HG03575 (cell line): ENCODE measurements around the gene AOAH.

Experiments used
- ATAC-seq: cut with Tn5 transposase; IDR thresholded peaks from one replicate; pipeline ENCODE4 v1.9.1; 2021; ENCODE audit not compliant: unreplicated experiment, insufficient number of reproducible peaks, low FRiP score; ENCODE audit errors: extremely low read depth

The AOAH gene

DNA sequence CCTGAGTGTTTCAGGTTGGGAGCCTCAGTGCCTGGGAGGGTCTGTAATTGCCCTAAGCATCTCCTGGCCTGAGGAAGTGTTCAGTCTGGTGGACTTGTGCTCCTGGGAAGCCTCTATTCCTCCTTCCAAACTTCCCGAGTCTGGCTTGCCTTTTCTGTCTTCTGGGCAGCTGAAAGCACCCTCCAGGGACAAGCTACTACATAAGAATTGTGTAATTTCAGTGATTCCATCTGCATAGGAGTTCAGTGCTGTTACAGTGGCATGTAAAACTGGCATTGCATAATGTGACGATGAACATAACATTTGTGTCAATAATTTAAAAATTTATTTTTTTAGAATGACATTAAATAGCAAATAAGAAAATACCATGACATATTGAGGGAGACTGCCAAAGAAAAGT, 109.3 kb downstream of the AOAH start:
- ATAC-seq: no peak

DNA sequence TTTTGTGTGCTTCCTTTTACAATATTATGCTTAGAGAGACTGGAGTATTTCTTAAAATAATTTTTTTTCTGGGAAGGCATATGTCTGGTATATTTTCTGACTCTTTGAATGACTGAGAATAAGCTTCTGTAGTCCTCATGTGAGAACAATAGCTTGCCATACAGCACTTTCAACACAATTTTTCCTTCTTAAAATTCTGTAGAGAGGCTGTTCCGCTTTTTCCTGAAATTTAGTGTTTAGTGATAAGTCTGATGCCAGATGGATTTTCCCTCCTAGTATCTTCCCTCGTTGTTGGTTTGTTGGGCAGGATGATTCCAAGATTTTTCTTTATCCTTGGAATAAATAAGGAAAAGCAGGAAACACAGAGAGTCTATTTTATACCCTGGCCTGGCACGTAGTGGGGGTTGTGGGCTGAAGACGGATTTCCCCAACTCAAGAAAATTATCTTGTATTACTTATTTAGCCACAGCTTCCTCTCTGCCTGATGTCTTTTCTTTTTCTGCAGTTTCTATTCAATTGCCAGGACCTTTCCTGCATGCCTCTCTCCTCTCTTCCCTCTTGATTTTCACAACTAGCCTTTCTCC, 111.2 kb downstream of the AOAH start:
- no peak for ATAC-seq

DNA sequence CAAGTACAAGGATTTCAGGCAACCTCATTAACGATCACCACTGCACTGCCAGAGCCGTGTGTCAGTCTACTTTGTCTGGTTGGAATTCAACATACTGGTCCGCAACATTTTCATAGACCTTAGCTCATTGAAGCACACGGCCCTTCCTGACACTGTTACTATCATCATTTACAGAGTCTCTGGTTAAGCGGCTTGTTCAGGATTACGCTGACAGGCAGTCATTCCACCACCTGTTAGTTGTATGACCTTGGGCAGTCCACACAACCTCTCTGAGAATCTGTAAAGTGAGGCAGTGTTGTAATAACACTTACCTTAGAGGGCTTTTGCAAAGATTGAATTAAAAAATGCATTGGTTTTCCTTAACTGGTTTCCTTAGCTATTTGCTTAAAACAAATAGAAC, 112.6 kb downstream of the AOAH start:
- no peak for ATAC-seq

DNA sequence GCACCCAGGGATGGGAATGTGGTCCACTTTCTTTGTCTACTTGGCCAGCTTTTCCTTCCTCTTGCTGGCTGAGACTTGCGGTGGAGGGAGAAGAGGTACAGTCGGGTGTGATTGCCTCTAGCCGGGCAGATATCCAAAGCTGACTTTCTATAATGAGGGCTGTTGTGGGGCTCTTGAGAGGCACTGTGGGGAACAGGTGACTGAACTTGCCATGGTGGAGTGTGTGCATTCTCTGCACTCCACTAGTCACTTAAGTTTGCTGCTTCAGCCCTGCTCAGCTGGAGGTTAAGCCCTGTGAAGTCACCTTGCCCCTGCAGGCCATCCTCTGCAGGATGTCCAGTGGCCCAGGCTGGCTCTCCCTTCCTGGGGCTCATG, 116.6 kb downstream of the AOAH start:
- no peak for ATAC-seq

DNA sequence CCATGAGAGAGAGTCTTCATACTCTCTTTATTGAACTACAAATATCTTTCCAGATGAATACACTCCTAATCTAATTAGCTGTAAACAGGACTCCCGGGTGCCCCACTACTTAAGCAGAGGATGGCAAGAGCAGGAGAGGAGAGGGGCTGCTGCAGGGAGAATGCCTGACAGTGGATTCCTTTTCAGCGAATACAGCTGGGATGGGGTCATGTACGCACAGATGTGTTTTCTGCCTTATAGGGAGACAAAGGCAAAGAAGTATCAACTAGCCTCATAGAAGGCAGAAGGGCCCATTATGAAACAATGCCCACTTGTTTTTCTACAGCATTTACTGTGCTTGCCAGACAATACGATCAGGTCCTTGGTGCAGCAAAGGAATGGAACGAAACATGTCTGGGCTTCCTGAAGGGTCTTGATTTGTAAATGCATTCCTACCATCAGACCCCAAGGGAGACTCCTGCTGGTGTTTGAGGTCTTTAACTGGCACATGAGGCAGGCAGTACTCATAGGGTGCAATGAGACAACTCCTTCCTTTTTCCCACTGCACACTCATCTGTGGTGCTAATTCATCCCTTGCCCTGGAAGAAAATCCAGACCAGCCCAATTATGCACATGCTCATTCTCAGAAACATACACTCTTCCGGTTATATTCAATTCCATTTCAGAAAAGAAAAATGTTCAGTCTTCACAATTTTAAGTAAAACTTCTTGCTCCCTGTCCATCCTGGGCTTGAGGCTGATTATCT, 117.1 kb downstream of the AOAH start:
- ATAC-seq: no peak

DNA sequence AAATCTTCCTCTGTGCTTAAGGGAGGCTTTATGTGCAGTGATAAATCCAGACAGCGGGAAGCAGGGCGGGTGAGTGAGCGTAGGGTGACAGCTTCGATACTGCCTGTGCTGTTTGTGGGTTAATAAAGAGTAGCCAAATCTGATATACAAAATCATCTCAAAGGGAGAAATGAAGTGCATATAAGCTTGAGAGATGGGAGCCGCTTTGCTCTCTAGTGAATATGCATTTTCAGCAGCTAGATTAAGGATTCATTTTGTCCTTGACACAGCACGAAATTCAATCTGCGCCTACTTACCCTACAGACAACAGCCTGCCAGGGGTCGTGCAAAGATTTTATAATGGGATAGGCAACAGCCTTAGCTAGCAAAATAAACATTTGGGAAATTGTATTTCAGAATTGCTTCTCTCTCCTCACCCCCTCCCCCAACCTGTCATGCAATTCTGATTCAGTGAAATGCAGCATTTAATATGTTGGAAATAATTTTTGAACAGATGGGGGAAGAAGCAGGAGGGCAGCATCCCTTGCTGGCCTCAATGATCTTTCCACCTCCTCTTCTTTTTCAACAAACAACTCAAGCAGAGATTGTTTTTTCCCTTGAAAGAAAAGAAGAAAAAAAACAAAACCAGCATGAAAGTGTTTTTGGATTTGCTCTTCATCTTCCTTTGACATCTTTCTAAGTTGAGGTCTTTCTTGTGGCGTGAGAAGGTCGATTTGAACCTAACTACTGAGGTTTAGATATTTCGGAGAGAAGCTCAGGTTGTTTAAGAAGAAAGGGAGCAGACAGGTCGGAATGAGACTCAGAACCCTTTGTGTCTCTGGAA, 117.9 kb downstream of the AOAH start:
- no peak for ATAC-seq

DNA sequence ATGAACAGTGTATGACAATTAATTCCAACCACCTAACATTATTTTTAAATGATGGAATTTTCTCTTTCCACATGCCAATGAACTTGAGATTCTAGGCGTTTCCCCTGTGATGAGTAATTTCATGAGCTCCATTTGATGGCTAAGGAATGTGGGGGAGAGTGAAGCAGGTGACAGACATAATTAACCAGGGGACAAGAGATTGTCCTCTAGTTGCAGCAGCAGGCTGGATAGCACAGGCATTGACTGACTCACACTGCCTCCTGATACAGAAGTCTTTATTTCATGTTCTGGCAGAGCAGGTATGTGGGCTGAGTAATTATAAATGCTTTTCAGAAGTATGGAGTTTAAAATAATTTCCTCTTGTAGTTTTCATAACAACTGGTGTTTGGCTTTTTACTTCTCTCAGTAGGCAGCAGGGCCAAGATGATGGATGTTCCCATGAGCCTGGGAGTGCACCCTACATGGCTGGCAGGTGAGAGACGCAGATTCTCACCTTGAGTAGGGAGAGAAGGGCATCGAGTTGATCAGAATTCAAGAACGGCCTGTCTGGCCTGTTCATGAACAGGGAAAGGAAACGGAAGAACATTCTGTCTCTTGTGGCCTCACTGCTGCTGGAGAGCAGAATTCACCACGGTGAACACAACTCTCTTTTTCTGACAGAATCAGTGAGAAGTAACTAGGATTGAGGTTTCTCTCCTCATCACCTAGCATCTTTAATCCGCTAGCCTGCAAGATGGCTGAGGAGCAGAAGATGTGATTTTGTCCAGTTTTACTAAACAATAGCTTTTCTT, 118.8 kb downstream of the AOAH start:
- ATAC-seq: no peak

DNA sequence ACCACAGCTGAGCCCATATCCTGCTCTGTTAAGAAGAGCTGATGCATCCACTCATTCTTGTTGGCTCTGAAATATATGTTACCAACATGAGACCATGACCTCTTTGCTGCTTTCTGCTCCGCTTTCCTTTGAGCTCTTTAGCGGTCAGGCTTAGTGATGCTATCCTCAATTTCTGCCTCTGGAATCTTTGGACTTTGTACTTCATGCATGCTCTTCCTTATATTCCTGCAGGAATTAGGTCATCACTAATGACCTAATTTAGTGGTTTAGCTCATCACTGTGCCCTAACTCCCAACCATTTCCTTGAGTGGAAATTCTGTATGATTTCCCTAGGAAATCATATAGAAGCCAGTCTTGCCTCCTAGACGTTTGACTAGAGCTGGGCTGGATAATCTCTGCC, 119.5 kb downstream of the AOAH start:
- no peak for ATAC-seq

DNA sequence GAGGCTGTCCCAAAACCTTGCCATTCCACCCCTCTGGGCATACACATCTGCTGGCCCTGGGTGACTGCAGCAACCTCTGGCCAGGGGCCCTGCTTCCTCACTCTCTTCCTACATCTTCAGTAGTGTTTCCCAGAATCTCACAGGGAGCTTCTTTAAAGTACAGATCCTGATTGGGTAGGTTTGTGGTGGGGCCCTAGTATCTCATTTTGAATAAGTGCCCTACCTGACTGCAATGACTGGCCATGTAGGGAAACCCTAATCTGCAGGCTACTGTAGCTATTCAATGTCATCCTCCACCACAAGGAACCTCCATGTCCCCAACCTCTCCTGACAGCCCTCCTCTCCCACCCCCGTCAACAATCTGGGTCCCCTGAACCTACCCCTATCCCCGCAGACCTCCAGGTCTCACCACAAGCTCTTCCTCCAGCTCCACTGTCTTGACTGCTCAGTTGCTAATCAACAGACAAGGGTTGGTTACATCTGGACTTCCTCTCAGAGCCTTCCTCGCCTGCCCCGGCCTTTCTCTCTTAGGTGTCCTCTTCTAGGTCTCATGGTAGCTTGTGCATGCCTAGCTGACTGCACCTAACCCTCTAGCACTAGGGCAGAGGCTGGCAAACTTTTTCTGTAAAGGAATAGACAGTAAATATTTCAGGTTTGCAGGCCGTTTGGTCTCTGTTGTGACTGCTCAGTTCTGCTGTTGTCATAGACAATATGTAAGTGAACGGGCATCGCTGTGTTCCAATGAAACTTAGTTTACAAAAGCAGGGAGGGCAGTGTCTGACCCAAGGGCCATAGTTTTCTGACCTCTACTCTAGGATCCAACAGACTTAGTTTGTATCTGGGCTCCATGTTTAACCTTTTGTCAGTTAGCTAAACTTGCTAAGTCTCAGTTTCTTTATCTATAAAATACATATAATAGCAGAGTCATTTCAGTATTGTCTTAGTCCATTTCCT, 121.1 kb downstream of the AOAH start:
- ATAC-seq: no peak

DNA sequence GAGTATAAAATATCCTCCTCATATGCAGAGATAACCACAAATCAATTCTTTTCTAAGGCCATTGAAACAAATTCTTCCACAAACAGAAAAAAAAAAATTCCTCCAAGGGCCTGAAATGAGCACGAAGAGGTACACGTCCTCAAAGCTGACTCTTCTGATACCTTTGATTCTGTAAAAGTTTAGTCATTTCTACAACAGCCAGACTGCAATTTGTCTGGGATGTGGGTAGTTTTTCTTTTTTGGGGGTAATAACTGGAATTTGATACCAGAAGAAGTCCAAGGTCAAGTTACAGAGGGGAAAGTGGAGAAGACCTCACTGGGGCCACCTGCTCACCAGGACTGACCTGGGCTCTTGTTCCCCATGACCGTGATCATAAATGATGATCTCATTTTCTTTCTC, 121.8 kb downstream of the AOAH start:
- no peak for ATAC-seq

DNA sequence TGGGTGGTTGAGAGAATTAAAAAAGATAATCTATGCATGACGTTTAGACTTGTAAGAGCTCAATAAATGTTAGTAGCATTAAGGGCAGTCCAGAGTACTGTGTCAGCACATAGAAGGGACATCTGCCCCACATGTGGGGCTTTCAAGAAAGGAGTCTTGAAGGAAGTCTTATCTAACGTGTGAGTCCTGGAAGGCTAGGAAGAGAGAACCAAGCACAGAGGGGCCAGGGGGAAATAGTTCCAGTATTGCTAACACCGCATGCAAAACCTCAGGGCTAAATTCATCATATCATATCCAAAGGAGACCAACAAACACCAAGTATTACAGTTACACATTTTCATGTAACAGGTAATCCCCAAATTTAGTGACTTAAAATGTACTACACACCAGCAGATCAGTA, 122.7 kb downstream of the AOAH start:
- ATAC-seq: no peak

DNA sequence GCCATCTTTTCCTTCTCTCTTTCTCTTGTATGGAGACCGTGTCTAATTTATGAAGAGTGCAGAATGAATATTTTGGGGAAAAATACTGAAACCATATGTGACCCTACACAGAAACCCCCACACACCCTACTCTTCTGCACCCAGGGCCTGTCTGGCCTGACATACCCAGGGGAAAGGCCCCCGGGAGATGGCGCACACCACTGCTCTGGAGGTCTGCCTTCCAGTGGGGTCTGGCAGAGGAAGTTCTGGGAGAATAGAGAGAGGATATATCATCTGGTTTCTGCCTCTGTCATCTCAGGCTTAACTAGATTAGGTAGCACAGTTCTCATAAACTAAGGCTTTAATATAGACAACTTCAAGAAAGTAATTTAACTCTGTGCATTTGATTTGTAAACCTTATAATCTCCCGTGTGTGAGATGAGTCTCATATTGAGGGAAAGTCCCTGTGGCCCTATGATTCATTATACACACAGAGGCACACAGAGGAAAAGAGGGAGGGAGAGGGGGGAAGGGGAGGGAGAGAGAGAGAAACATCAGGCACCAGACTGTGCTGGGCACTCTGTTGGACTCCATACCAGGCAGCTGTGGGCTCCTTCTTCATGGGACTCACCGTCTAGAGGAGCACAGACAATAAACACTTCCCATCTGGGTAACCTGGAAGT, 123.3 kb downstream of the AOAH start:
- ATAC-seq: no peak

DNA sequence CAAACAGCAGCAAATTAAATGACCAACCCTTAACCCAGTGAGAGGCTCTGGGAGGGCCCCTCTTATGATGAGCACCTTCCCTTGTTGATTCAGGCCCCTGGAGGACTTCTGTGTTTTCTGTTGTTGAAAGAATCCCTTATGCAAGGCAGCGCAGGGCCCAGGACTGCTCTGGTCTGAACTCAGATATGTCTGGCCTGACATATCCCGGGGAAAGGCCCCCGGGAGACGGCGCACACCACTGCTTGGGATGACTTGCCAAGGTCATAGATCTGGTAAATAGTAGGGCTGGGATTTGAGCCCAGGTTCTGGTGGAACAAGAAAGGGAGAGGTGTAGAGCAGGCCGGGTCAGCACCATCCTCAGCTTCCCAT, 124.0 kb downstream of the AOAH start:
- no peak for ATAC-seq

DNA sequence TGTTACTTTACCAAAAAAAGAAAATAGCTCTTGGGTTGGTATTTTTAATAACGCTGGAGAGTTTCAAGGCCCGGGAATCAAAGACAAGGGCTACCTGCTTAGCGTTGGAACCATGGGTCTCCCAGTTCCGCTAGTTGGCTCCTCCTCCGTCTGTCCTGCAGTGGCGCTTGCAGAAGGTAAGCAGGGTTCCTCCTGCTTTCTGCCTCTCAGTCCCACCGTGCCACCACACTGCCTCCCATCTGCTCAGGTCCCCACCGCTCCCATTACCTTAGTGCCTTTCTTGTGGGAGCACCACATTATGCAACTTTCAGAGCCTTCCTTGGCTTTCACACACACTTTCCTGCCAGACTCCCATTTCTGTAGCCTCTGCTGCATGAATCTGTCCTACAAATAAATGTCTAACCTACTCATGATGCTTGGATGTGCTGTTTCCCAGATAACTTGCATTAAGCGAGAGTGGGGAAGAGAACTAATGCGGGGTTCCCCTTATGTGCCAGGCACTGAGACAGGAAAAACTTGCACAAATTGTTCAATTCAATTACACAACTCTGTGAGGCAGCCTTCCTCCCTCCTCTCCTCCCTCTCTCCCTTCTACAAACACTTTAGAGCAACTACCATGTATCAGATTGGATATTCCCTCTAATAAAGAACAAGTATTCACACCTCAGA, 124.5 kb downstream of the AOAH start:
- ATAC-seq: no peak

DNA sequence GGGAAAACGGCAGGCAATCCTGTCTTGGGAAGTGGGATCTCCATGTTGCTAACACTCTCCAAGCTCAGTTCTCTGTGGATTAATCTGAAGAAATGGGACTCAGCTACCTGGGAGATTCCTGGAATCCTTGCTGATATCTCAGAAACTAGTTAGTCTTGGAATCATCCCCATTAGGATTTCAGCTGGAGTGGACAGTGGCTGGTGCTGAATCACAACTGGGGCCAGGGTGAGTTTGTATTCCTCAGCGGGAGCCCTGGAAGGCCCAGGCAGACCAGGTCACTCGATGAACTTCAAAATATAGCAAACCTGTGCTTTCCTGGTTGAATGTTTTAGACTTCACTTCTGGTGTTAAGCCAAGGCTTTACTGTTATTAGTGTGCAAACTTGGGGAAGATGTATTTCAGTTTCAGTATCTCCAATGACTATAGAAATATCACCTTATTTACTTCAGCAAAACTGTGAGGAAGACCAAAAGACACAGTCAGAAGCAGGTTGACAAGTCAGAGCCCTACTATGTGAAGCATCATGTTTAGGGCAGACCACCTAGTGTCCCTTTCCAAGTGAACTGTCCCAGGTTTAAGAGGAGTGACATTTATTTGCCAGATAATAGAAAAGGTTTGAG, 126.1 kb downstream of the AOAH start:
- no peak for ATAC-seq

DNA sequence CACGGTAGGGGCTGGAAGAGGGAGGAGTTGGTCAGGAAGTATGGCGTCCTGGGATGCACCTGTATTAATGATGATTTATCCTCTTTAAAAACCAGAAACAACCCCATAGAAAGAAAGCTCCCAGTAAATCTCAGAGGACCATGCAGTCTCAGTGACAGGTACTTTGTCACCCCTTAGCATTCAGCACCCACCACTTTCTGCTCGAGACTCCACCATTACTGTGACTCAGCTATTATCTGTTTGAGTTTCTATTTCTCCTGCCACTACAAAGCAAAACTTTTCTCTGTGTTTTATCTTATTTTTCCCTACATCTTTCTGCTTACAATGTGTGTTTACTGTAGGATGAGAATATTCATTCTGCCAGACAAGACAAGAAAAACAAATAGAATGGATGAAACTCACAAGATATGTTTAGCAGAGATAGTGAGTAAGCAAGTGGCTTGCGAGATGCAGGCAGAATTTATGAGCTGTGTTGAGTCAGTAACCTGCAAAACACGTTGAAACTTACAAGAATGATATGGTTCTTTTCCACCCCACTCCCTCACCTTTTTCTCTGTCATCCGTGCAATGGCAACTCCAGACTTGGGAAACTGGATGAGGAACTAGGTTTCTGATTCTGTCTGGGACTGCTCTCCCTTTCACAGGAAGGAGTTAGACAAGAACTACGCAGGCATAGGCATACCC, 127.1 kb downstream of the AOAH start:
- no peak for ATAC-seq

DNA sequence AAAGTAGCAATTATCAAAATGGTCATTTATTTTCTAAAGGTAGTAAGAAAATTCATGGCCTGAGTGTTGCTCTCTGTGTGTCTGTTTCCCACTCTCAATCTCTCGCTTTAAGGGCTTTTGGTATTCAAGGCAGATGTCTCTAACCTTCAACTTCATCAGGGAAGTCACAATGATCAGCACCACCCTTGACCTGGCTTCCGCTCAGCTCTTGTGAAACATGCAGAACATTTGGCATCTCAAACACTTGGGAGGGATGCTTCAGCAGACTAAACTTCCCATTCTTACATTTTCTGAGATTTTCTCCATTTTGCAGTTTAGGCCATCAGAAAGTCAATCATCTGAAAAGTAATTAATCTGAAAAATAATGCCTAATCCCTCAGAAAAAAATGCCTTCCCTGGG, 129.8 kb downstream of the AOAH start:
- ATAC-seq: no peak
